Colonic mucosa (tissue), 4 donors: Measurements from ENCODE around the gene HSCB. TPM values are rescaled to one million over a fixed set of nuclear protein-coding genes. Genes with fewer than 3 reads are reported as not detected.
A peak's percentile ranks its signal among the peaks of the same experiment; 100 is the strongest.

ENCODE experiments used
- DNase-seq: peaks from one replicate; pipeline ENCODE4 v3.0.0-alpha.2; 2020
- H3K27ac ChIP-seq: fragments of 200-600 bp; one replicate; pipeline ENCODE4 v1.8.0; 2021
- H3K27me3 ChIP-seq: fragments of 200-600 bp; one replicate; pipeline ENCODE4 v1.8.0; 2021
- H3K36me3 ChIP-seq: fragments of 200-600 bp; one replicate; pipeline ENCODE4 v1.8.0; 2021
- H3K4me1 ChIP-seq: fragments of 200-600 bp; one replicate; pipeline ENCODE4 v1.8.0; 2021; ENCODE audit warnings: mild to moderate bottlenecking
- H3K4me3 ChIP-seq: fragments of 200-600 bp; one replicate; pipeline ENCODE4 v1.8.0; 2021
- H3K9ac ChIP-seq, 2 donors: one replicate each; pipeline ENCODE4 v1.7.0; 2013; ENCODE audit warnings: control low read depth in 2 of 2, low read depth in 2 of 2, low read length in 2 of 2
- H3K9me3 ChIP-seq: fragments of 200-600 bp; one replicate; pipeline ENCODE4 v1.8.0; 2021
- intact Hi-C: fragments of 100-400 bp; cut with DNase I; formaldehyde crosslinking; loops from one replicate; pipeline ENCODE4 v1.14.1; 2022
- total RNA-seq, 2 donors: library from RNA; stranded (reverse); fragmentation: NEBNext Ultra II Directional in 1 of 2; extraction: Animal tissue kit (Norgen Biotek cat#: 25700) in 1 of 2; gene quantifications; one replicate each; pipeline ENCODE4 v1.2.1, GENCODE V29; 2021
- TF ChIP-seq, protein P1 (sequence below): fragments of 200-600 bp; IDR thresholded peaks from one replicate; pipeline ENCODE4 v1.8.0; 2022; ENCODE audit warnings: antibody characterized with exemption, mild to moderate bottlenecking
- donor health status: healthy.
- donor health status: DM: no; HTN: no; CAD: no.
- donor health status: DM: no; HTN: no; CAD: no.

HSCB gene
- total RNA-seq, 2 donors from 2014 or later, result 11.7 to 15.6 TPM

DNA sequence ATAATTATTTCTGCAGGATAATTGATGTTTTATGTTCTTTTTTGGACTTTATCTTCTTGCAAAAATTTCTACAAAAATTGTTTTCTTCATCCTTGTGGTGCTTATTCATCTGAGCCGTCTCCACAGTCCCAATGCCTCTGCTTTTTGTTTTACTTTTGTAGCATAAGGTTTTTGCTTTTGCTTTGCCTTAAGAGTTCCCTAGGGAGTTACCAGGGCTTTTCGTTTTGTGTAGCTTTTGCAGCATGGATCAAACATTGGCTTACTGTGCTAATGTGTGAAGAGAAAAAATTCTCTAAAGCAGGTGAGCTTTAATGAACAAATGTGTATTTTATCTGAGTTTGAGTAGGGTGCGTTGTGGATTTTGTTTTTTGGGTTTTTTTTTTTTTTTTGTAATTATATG is 46.8 kb downstream of the HSCB start:
- Histone ChIP-seq H3K27me3 (no peaks in the 10 kb centered on the region), H3K4me3 (no peak overlapping the region), H3K9ac (no peak overlapping the region), H3K27ac (no peak overlapping the region), H3K9me3 (no peaks in the 10 kb centered on the region), H3K36me3 (no peaks in the 10 kb centered on the region), H3K4me1 (peaks cover 10% of the 10 kb centered on the region)
- TF ChIP-seq, protein P1, sequence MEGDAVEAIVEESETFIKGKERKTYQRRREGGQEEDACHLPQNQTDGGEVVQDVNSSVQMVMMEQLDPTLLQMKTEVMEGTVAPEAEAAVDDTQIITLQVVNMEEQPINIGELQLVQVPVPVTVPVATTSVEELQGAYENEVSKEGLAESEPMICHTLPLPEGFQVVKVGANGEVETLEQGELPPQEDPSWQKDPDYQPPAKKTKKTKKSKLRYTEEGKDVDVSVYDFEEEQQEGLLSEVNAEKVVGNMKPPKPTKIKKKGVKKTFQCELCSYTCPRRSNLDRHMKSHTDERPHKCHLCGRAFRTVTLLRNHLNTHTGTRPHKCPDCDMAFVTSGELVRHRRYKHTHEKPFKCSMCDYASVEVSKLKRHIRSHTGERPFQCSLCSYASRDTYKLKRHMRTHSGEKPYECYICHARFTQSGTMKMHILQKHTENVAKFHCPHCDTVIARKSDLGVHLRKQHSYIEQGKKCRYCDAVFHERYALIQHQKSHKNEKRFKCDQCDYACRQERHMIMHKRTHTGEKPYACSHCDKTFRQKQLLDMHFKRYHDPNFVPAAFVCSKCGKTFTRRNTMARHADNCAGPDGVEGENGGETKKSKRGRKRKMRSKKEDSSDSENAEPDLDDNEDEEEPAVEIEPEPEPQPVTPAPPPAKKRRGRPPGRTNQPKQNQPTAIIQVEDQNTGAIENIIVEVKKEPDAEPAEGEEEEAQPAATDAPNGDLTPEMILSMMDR, result no peak
- DNase-seq, result no peak
- intact Hi-C loops, result no loop called here

DNA sequence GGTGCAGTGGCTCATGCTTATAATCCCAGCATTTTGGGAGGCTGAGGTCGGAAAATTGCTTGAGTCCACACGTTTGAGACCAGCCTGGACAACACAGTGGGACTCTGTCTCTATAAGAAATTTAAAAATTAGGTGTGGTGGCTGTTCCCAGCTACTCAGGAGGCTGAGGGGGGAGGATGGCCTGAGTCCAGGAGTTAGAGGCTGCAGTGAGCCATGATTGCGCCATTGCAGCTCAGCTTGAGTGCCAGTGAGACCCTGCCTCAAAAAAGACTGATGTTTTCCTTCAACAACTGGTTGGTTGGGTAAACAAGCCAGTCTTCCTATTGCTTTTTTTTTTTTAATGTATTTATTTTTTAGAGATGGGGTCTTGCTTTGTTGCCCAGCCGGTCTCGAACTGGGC is 49.3 kb downstream of the HSCB start:
- intact Hi-C loops, result loop anchor here (5.0 kb wide), 1 partner anchor 41 kb away; no protein-coding TSS in a partner anchor
- no peaks in the 10 kb centered on the region for H3K27me3 ChIP-seq
- DNase-seq, result no peak
- H3K4me3 ChIP-seq, result no peak overlapping the region
- H3K36me3 ChIP-seq, result peaks cover 10% of the 10 kb centered on the region
- no peaks in the 10 kb centered on the region for H3K9me3 ChIP-seq
- H3K9ac ChIP-seq, result no peak overlapping the region
- TF ChIP-seq, protein P1, result no peak
- no peaks in the 10 kb centered on the region for H3K4me1 ChIP-seq
- no peak overlapping the region for H3K27ac ChIP-seq

DNA sequence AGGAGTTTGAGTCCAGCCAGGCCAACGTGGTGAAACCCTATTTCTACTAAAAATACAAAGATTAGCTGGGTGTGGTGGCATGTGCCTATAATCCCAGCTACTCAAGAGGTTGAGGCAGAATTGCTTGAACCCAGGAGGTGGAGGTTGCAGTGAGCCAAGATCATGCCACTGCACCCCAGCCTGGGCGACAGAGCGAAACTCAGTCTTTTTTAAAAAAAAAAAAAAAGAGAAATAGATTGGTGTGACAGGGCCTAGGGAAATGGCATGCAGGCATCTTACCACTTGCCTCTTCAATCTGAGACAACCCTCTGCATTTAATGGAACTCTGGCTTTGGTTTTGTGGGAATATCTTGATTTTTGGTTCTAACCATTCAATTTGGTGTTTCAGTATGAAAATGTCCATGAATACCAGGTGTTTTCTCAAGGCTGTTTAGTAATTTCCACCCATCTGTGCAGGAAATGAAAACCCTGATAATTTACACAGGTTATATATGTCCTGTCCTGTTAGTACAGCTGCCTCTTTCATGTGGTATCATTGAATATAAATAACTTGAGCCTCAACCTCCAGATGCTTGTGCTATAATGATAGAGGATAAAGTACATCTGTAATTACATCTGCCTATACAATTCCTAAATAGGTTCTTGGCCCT is 50.1 kb downstream of the HSCB start:
- H3K4me1 ChIP-seq, result no peaks in the 10 kb centered on the region

DNA sequence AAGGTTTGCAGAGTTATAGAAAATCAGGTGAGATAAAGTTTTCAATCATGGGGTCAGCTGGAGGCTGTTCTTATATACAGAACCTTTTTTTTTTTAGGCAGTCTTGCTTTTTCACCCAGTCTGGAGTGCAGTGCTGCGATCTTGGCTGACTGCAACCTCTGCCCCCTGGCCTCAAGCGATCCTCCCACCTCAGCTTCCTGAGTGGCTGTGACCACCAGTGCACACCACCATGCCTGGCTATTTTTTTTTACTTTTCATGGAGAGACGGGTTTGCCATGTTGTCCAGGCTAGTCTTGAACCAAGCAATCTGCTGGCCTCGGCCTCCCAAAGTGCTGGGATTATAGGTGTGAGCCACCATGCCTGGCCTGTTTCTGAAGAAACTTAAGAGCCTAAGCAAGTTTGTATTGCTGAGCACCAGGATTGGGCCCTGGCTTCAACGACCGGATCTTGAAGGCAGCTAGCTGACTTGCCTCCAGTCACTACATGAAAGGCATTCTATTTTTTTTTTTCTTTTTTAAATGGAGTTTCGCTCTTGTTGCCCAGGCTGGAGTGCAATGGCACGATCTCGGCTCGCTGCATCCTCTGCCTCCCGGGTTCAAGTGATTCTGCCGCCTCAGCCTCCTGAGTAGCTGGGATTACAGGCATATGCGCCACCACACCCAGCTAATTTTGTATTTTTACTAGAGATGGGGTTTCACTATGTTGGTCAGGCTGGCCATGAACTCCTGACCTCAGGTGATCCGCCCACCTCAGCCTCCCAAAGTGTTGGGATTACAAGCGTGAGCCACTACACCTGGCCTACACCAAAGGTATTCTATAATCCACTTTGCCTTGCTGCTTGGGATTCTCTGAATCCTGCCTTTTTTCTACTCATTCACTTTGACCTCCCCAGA is 50.9 kb downstream of the HSCB start:
- Histone ChIP-seq H3K27me3 (no peaks in the 10 kb centered on the region), H3K4me3 (no peak overlapping the region), H3K36me3 (peaks cover 20% of the 10 kb centered on the region), H3K27ac (no peak overlapping the region), H3K9ac (no peak overlapping the region), H3K4me1 (no peaks in the 10 kb centered on the region), H3K9me3 (no peaks in the 10 kb centered on the region)
- intact Hi-C loops, result loop anchor here (5.0 kb wide), 1 partner anchor 40 kb away; no protein-coding TSS in a partner anchor
- DNase-seq, result no peak
- TF ChIP-seq, protein P1, result no peak

More for the DNA sequence above, 50.1 kb downstream of the HSCB start:
- Histone ChIP-seq H3K9ac (no peak overlapping the region), H3K27me3 (no peaks in the 10 kb centered on the region), H3K36me3 (peaks cover 17% of the 10 kb centered on the region), H3K4me3 (no peak overlapping the region), H3K27ac (peak overlapping the region; percentile 27), H3K9me3 (no peaks in the 10 kb centered on the region)
- DNase-seq, result no peak
- TF ChIP-seq, protein P1, result no peak
- intact Hi-C loops, result loop anchor here (5.0 kb wide), 1 partner anchor 40 kb away; no protein-coding TSS in a partner anchor

DNA sequence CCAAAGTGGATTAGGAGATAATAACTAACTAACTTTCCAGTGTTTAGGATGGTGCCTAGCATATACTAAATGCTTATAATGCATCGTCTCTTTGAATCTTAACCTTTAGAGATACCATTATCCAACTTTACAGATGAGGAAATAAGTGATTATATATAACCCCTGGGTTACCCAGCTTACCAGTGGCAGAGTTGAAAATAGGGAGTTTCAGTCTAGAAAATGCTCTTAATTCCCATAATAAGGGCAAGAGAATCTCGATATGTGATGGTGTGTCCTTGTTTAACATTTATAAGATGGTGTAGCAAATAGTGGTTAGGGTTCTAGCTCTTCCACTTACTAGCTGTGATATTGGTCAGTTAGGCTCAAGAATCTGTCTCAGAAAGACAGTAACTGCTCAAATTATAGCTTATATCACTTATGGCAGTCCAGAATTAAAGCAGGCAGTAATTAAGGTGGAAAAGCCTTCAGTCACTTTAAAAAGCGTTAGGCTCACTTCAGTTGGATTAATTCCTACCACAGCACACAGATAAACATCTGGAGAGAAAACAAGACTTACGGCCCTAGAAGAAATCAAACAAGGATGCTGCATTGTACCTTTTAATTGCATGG is 52.2 kb downstream of the HSCB start:
- H3K27ac ChIP-seq, result no peak overlapping the region
- peaks cover 20% of the 10 kb centered on the region for H3K36me3 ChIP-seq

More for the DNA sequence above, 52.2 kb downstream of the HSCB start:
- Histone ChIP-seq H3K4me3 (no peak overlapping the region), H3K9me3 (no peaks in the 10 kb centered on the region), H3K9ac (peak overlapping the region in 1 of 2 donors; percentile 12), H3K27me3 (no peaks in the 10 kb centered on the region), H3K4me1 (no peaks in the 10 kb centered on the region)
- TF ChIP-seq, protein P1, result no peak
- intact Hi-C loops, result loop anchor here (5.0 kb wide), 1 partner anchor 38 kb away; no protein-coding TSS in a partner anchor
- no peak for DNase-seq
